ENCODE results near the gene TNS4.

GRCh38 chr17:40448639-40449261 is 52.7 kb downstream of the TNS4 start:
- no peak for TF ChIP-seq CTCF (IDR thresholded peaks at IDR 0.05; ENCODE audit: borderline replicate concordance, extremely low read depth, low read length, poor library complexity, severe bottlenecking)
- no peak for TF ChIP-seq EZH2 (IDR thresholded peaks at IDR 0.05; ENCODE audit: borderline replicate concordance, low read depth, low read length, severe bottlenecking)

All from DND-41 (cell line).